Smooth muscle cell (in vitro differentiated cells): ENCODE results near the gene U2SURP. TPM values are rescaled to one million over a fixed set of nuclear protein-coding genes. Genes with fewer than 3 reads are reported as not detected.
A peak's percentile ranks its signal among the peaks of the same experiment; 100 is the strongest.

Experiments used
- DNase-seq: peaks from one replicate; lab custom pipeline; 2025; ENCODE audit not compliant: unreplicated experiment; lab: John Stamatoyannopoulos, UW
- H2AFZ ChIP-seq: fragments of 200-600 bp; sonication (generic); 2 replicates; pipeline ENCODE4 v1.6.0; 2016; ENCODE audit warnings: antibody characterized with exemption, low read depth, mild to moderate bottlenecking
- H3F3A ChIP-seq: fragments of 200-600 bp; sonication (generic); 2 replicates; pipeline ENCODE4 v1.6.0; 2017; ENCODE audit warnings: antibody characterized with exemption, low read depth
- H3K27ac ChIP-seq: fragments of 200-600 bp; sonication (generic); 2 replicates; pipeline ENCODE4 v1.5.1; 2016; ENCODE audit warnings: low read depth, mild to moderate bottlenecking
- H3K27me3 ChIP-seq: fragments of 200-600 bp; sonication (generic); 2 replicates; pipeline ENCODE4 v1.6.1; 2016; ENCODE audit warnings: low read depth, mild to moderate bottlenecking
- H3K36me3 ChIP-seq: fragments of 200-600 bp; sonication (generic); 2 replicates; pipeline ENCODE4 v1.5.1; 2016; ENCODE audit warnings: low read depth
- H3K4me1 ChIP-seq: fragments of 200-600 bp; sonication (generic); 2 replicates; pipeline ENCODE4 v1.5.1; 2016; ENCODE audit warnings: low read depth
- H3K4me2 ChIP-seq: fragments of 200-600 bp; sonication (generic); 2 replicates; pipeline ENCODE4 v1.6.0; 2016; ENCODE audit warnings: mild to moderate bottlenecking
- H3K4me3 ChIP-seq: fragments of 200-600 bp; sonication (generic); 2 replicates; pipeline ENCODE4 v1.5.1; 2016; ENCODE audit warnings: mild to moderate bottlenecking
- H3K79me2 ChIP-seq: fragments of 200-600 bp; sonication (generic); 2 replicates; pipeline ENCODE4 v1.6.0; 2016; ENCODE audit warnings: low read depth, mild to moderate bottlenecking
- H3K9ac ChIP-seq: fragments of 200-600 bp; sonication (generic); 2 replicates; pipeline ENCODE4 v1.6.0; 2016; ENCODE audit warnings: low read depth
- H3K9me3 ChIP-seq: fragments of 200-600 bp; sonication (generic); replicated peaks from 2 replicates; pipeline ENCODE4 v1.5.1; 2016; ENCODE audit warnings: low read depth
- H4K20me1 ChIP-seq: fragments of 200-600 bp; sonication (generic); 2 replicates; pipeline ENCODE4 v1.6.0; 2016; ENCODE audit warnings: low read depth
- WGBS: methylation state at CpG from one replicate; pipeline ENCODE4 v1.1.7; 2016; ENCODE audit warnings: low lambda C conversion rate; 5-methylcytosine and 5-hydroxymethylcytosine counted together
- polyA plus RNA-seq: library from polyadenylated mRNA; unstranded; fragments of >200 nt; fragmentation: Nextera tagmentation; extraction: Ambion mirVana; gene quantifications from 2 replicates; pipeline ENCODE4 v1.2.1, GENCODE V29; 2016
- total RNA-seq: library from RNA; depleted of rRNA; stranded (reverse); fragments of >200 nt; gene quantifications from 2 replicates; pipeline ENCODE4 v1.2.3, GENCODE V29; 2014
- TF ChIP-seq, protein P1 (sequence below): fragments of 200-600 bp; sonication (generic); IDR thresholded peaks from 2 replicates; pipeline ENCODE4 v1.5.1; 2017; ENCODE audit warnings: borderline replicate concordance, mild to moderate bottlenecking, antibody characterized with exemption; ENCODE audit not compliant: insufficient read depth, poor library complexity, severe bottlenecking

Gene U2SURP
- total and polyA plus RNA-seq, 2 experiments from 2014 or later: 49.0 to 80.4 TPM

DNA sequence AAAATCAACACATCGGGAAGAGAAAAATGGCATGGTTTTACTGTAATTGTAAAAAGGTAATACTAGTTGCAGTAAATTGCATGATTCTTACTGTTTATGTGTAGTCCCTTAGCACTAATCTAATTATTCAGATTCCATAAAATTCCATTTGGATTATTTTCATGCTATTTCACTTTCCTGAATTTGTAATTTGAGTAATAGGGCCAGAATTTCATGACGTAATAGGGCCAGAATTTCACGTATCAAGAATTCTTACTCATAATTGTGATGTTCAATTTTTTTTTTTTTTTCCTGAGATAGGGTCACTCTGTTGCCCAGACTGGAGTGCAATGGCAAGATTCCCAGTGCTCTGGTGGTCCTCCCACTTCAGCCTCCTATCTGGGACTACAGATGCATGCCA is 2.9 kb upstream of the U2SURP start:
- H4K20me1 ChIP-seq: peaks cover 9% of the 10 kb centered on the region
- H2AFZ ChIP-seq: no peak overlapping the region
- no peak for DNase-seq
- H3K4me1 ChIP-seq: peaks cover 12% of the 10 kb centered on the region
- H3K27me3 ChIP-seq: no peaks in the 10 kb centered on the region
- no peak overlapping the region for H3K4me3 ChIP-seq
- H3K9ac ChIP-seq: no peak overlapping the region
- no peaks in the 10 kb centered on the region for H3K36me3 ChIP-seq
- peaks cover 20% of the 10 kb centered on the region for H3K79me2 ChIP-seq
- H3K27ac ChIP-seq: no peak overlapping the region
- TF ChIP-seq, protein P1, sequence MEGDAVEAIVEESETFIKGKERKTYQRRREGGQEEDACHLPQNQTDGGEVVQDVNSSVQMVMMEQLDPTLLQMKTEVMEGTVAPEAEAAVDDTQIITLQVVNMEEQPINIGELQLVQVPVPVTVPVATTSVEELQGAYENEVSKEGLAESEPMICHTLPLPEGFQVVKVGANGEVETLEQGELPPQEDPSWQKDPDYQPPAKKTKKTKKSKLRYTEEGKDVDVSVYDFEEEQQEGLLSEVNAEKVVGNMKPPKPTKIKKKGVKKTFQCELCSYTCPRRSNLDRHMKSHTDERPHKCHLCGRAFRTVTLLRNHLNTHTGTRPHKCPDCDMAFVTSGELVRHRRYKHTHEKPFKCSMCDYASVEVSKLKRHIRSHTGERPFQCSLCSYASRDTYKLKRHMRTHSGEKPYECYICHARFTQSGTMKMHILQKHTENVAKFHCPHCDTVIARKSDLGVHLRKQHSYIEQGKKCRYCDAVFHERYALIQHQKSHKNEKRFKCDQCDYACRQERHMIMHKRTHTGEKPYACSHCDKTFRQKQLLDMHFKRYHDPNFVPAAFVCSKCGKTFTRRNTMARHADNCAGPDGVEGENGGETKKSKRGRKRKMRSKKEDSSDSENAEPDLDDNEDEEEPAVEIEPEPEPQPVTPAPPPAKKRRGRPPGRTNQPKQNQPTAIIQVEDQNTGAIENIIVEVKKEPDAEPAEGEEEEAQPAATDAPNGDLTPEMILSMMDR: no peak
- peaks cover 6% of the 10 kb centered on the region for H3F3A ChIP-seq
- H3K9me3 ChIP-seq: no peaks in the 10 kb centered on the region
- H3K4me2 ChIP-seq: no peak overlapping the region
- WGBS: 88% methylated on average over 3 of the region's 3 CpGs

DNA sequence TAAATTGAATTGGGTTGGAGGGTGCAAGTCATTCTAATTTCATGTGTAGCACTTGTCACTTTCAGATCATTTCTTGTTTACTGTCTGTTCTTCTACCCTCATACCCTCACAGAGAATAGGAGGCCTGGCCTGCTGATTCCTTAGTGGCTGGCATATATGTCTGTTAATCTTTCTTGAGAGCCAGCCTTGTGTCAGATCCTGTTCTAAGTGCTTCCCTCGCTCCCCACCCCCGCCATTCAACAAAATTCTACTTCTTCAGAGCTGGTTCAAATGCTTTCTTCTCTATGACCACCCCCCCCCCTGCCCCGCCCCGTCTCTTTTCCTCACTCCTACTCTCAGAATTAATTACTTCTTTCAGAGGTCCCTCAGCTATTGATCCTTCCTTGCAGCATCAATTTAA is 1.5 kb upstream of the U2SURP start:
- peaks cover 6% of the 10 kb centered on the region for H3F3A ChIP-seq
- peaks cover 22% of the 10 kb centered on the region for H4K20me1 ChIP-seq
- TF ChIP-seq, protein P1: no peak
- peak overlapping the region; percentile 94 for H3K9ac ChIP-seq
- H2AFZ ChIP-seq: peak overlapping the region; percentile 92
- H3K4me2 ChIP-seq: peak overlapping the region; percentile 92
- DNase-seq: no peak
- H3K27ac ChIP-seq: peak overlapping the region; percentile 95
- H3K36me3 ChIP-seq: no peaks in the 10 kb centered on the region
- H3K79me2 ChIP-seq: peaks cover 34% of the 10 kb centered on the region
- H3K27me3 ChIP-seq: no peaks in the 10 kb centered on the region
- no peaks in the 10 kb centered on the region for H3K9me3 ChIP-seq
- WGBS: 65% methylated on average over 4 of the region's 4 CpGs
- H3K4me3 ChIP-seq: peak overlapping the region; percentile 80
- H3K4me1 ChIP-seq: peaks cover 12% of the 10 kb centered on the region

DNA sequence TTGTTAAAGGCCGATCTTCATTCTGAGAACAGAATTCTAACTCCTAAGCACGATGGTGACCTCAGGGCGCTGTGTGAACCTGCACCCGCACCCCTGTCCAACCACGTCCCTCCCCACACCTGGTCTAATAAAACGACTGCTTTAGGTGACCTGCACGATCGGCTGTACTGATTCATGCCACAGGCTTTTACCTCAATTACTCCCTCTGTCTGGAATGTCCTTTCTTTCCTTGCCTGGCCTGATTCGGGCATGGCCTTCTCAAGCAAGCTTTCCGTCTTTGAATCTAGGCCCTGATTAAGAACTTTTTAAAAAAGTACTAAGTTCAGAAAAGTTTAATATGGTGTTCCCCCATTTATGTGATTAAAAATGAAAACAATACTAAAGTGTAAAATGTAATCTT is 842 bp upstream of the U2SURP start:
- Histone ChIP-seq H3K79me2 (peaks cover 40% of the 10 kb centered on the region), H3K27ac (peak overlapping the region; percentile 95), H4K20me1 (peaks cover 28% of the 10 kb centered on the region), H3K4me1 (peaks cover 12% of the 10 kb centered on the region), H3F3A (peaks cover 6% of the 10 kb centered on the region), H3K9me3 (no peaks in the 10 kb centered on the region), H3K36me3 (no peaks in the 10 kb centered on the region), H3K4me2 (peak overlapping the region; percentile 92), H3K9ac (peak overlapping the region; percentile 94), H2AFZ (peak overlapping the region; percentile 92), H3K27me3 (no peaks in the 10 kb centered on the region), H3K4me3 (peak overlapping the region; percentile 80)
- DNase-seq: no peak
- 9% methylated on average over 10 of the region's 10 CpGs for WGBS
- TF ChIP-seq, protein P1: no peak

DNA sequence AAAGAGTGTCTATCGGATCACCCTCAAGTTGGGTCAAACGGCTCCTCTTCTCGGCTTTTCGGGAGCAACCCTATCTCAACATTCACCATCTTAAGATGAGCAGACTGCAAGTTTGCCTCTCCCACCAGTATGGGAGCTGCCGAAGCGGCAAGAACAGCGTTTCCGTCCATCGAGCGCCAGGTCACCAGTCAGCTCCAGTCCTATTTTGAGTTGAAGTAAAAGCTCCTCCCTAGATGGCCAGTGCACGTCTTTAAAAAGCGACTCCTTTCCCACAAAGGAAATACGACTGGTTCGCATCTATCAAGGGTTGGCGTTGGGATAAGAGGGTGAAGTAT is 369 bp upstream of the U2SURP start:
- Histone ChIP-seq H3K4me1 (peaks cover 12% of the 10 kb centered on the region), H2AFZ (peak overlapping the region; percentile 92), H3K79me2 (peaks cover 45% of the 10 kb centered on the region), H3K27me3 (no peaks in the 10 kb centered on the region), H3K4me2 (peak overlapping the region; percentile 92), H3K36me3 (no peaks in the 10 kb centered on the region), H4K20me1 (peaks cover 33% of the 10 kb centered on the region), H3K4me3 (peak overlapping the region; percentile 80), H3K9ac (peak overlapping the region; percentile 94), H3K9me3 (no peaks in the 10 kb centered on the region), H3K27ac (peak overlapping the region; percentile 95), H3F3A (peaks cover 6% of the 10 kb centered on the region)
- DNase-seq: no peak
- TF ChIP-seq, protein P1: no peak
- 2% methylated on average over 15 of the region's 15 CpGs for WGBS
